Measurements from ENCODE around the gene TECPR2.

DNA sequence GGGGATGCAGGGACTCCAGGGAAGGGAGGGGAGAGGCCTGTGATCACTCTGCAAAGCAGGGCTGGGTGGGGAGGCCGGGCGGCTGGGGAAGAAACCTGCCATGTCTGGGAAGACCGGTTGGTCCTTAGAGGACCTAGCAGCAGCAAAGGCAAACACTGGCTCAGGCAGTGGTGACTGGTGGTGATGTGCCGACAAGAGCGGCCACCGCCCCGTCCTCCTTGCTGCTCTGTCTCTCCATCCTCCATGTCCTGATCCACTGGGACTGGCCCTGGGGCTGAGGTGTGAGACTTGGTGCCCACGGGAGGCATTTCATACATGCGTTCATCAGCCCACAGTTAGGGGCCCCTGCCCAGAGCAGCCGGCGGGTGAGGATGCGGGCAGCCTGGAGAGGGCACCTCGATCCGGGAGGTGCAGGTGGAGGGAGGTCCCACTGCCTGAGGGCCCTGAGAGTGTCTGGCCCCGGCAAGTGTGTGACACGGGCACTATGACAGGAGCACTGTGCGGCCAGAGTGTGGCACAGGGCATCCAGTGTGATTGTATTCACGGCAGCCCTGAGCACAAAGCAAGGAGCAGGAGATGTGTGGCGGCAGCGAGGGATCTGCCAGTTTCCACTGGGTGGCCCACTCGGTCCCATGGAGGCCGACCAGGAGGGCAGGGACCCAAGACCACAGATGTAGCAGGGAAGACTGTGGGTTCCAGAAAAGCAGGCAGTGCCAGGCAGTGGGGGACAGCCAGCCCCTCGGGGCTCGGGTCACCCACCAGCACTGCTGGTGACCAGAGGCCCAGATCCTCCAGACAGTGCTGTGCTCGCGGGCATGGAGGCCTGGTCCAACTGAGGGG, 133.0 kb downstream of the TECPR2 start:
- TF ChIP-seq POLR2A (IDR thresholded peaks at IDR 0.05), result no peak
- TF ChIP-seq, protein P1, sequence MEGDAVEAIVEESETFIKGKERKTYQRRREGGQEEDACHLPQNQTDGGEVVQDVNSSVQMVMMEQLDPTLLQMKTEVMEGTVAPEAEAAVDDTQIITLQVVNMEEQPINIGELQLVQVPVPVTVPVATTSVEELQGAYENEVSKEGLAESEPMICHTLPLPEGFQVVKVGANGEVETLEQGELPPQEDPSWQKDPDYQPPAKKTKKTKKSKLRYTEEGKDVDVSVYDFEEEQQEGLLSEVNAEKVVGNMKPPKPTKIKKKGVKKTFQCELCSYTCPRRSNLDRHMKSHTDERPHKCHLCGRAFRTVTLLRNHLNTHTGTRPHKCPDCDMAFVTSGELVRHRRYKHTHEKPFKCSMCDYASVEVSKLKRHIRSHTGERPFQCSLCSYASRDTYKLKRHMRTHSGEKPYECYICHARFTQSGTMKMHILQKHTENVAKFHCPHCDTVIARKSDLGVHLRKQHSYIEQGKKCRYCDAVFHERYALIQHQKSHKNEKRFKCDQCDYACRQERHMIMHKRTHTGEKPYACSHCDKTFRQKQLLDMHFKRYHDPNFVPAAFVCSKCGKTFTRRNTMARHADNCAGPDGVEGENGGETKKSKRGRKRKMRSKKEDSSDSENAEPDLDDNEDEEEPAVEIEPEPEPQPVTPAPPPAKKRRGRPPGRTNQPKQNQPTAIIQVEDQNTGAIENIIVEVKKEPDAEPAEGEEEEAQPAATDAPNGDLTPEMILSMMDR (IDR thresholded peaks at IDR 0.05), result no peak
